Measurements from ENCODE around the gene SUPT5H. TPM values are rescaled to one million over a fixed set of nuclear protein-coding genes. Genes with fewer than 3 reads are reported as not detected.

The SUPT5H gene
- total RNA-seq, 1 donor, result 91.2 TPM

DNA sequence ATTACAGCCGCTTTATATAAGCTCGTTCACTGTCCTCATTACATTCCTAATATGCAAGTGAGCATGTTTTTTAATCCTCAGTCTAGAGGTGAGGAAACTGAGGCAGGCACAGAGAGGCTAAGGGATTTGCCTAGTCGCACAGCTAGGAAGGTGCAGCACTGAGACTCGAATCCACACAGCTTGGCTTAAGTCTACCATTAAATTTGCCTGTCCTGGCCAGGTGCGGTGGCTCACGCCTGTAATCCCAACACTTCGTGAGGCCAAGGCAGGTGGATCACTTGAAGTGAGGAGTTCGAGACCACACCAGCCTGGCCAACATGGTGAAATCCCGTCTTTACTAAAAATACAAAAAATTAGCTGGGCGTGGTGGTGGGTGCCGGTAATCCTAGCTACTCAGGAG, 17.7 kb upstream of the SUPT5H start:
- Histone ChIP-seq H3K27me3 (ENCODE audit: insufficient read depth, low read length) (no peaks in the 10 kb centered on the region), H3K4me2 (ENCODE audit: insufficient read depth, low read length) (no peak overlapping the region), H3K79me2 (ENCODE audit: insufficient read depth, low read length) (no peaks in the 10 kb centered on the region), H2AFZ (ENCODE audit: low read length) (no peak overlapping the region), H3K36me3 (ENCODE audit: insufficient read depth, low read length) (peaks cover 34% of the 10 kb centered on the region), H3K4me1 (ENCODE audit: insufficient read depth, low read length) (peaks cover 23% of the 10 kb centered on the region), H3K27ac (ENCODE audit: low read depth, low read length) (peak overlapping the region; percentile 99), H3K4me3 (ENCODE audit: insufficient read depth, low read length) (no peak overlapping the region), H4K20me1 (ENCODE audit: insufficient read depth, low read length) (no peaks in the 10 kb centered on the region), H3K9me3 (ENCODE audit: low read depth, low read length) (no peaks in the 10 kb centered on the region)
- DNase-seq (ENCODE audit: insufficient read length, low spot score, missing footprints), result peak; percentile 80
- TF ChIP-seq, protein P1, sequence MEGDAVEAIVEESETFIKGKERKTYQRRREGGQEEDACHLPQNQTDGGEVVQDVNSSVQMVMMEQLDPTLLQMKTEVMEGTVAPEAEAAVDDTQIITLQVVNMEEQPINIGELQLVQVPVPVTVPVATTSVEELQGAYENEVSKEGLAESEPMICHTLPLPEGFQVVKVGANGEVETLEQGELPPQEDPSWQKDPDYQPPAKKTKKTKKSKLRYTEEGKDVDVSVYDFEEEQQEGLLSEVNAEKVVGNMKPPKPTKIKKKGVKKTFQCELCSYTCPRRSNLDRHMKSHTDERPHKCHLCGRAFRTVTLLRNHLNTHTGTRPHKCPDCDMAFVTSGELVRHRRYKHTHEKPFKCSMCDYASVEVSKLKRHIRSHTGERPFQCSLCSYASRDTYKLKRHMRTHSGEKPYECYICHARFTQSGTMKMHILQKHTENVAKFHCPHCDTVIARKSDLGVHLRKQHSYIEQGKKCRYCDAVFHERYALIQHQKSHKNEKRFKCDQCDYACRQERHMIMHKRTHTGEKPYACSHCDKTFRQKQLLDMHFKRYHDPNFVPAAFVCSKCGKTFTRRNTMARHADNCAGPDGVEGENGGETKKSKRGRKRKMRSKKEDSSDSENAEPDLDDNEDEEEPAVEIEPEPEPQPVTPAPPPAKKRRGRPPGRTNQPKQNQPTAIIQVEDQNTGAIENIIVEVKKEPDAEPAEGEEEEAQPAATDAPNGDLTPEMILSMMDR (IDR thresholded peaks at IDR 0.05; ENCODE audit: extremely low read depth, low read depth, low read length), result no peak

DNA sequence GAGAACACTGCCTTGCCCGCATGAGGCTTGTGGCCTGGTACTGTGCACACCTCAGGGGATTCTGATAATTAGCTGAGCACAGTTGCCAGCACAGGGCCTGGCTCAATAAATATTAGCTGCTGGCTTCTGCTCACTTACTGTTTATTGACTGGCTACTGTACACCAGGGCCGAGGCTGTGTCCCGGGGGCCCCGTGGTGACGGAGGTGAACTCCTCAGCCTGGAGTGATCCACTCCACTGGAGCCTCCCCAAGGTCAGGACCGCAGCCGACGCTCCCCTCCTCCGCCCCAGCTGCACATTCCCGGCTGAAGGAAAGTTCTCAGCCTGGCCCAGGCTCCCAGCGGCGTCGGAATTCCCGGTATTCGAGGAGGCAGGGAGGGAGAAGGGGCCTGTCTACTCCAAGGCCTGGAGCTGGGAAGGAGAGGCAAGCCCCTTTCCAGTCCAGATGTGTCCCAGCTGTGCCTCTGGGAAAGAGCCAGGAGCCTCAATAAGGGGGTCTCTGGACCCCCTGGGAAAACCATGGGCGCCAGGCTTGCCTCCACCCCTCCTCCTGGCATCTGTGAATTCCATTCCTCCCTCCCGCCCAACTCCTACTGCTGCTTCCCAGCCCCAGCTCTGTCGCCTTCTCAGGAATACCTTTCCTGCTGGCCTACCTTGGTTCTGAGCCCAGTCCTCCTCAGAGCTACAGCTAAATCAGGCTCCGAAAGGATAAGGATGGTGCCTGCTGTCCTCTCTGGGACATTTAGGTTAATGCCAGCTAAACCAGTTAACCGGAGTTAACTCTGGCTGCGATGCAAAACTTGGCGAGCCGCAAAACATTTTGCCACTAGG, 16.9 kb upstream of the SUPT5H start:
- Histone ChIP-seq H3K4me3 (ENCODE audit: insufficient read depth, low read length) (peak overlapping the region; percentile 46), H3K79me2 (ENCODE audit: insufficient read depth, low read length) (peaks cover 6% of the 10 kb centered on the region), H4K20me1 (ENCODE audit: insufficient read depth, low read length) (peaks cover 3% of the 10 kb centered on the region), H2AFZ (ENCODE audit: low read length) (peak overlapping the region; percentile 57), H3K4me1 (ENCODE audit: insufficient read depth, low read length) (peaks cover 23% of the 10 kb centered on the region), H3K9me3 (ENCODE audit: low read depth, low read length) (no peaks in the 10 kb centered on the region), H3K4me2 (ENCODE audit: insufficient read depth, low read length) (peak overlapping the region; percentile 47), H3K27me3 (ENCODE audit: insufficient read depth, low read length) (no peaks in the 10 kb centered on the region), H3K36me3 (ENCODE audit: insufficient read depth, low read length) (peaks cover 36% of the 10 kb centered on the region), H3K27ac (ENCODE audit: low read depth, low read length) (peak overlapping the region; percentile 99)
- peak; percentile 98 for DNase-seq (ENCODE audit: insufficient read length, low spot score, missing footprints)
- TF ChIP-seq, protein P1 (IDR thresholded peaks at IDR 0.05; ENCODE audit: extremely low read depth, low read depth, low read length), result no peak

DNA sequence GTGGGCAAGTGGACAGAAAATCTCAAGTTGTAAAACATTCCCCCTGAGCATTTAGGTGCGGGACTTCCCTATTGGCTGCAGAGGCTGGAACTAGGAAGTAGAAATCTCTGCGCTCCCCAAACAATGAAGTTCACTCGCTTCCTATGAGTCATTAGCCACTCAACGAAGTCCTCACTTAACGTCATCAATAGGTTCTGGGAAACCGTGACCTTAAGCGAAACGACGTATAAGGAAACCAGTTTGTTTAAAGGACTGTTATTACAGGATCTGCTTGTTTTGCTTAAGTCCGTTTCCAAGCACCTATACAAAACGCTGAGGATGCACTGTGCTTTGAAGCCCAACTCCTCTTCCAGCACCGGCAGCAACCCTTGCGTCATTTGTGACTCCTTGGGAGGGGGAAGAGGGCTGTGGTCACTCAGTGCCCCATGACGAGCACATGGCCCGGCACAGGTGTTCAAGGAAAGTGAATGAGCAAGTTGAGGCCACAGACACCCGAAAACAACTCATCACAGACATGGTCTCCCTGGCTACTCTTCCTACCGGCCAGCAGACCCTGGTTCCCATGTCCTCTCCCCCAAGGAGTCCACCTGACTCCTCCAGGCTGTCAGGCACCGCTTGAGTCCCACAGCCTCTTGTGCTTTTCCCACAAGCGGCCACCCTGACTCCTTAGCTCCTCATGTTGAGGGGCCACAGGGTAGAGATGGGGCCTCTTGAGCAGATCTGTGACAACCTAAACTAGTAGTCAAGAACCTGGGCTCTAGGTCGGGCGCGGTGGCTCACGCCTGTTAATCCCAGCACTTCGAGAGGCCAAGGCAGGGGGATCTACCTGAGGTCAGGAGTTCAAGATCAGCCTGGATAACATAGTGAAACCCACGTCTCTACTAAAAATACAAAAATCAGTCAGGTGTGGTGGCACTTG, 14.4 kb upstream of the SUPT5H start:
- Histone ChIP-seq H2AFZ (ENCODE audit: low read length) (no peak overlapping the region), H3K27me3 (ENCODE audit: insufficient read depth, low read length) (no peaks in the 10 kb centered on the region), H3K36me3 (ENCODE audit: insufficient read depth, low read length) (peaks cover 30% of the 10 kb centered on the region), H3K27ac (ENCODE audit: low read depth, low read length) (peak overlapping the region; percentile 96), H4K20me1 (ENCODE audit: insufficient read depth, low read length) (peaks cover 20% of the 10 kb centered on the region), H3K79me2 (ENCODE audit: insufficient read depth, low read length) (peaks cover 29% of the 10 kb centered on the region), H3K4me2 (ENCODE audit: insufficient read depth, low read length) (peak overlapping the region; percentile 37), H3K4me3 (ENCODE audit: insufficient read depth, low read length) (peak overlapping the region; percentile 26), H3K9me3 (ENCODE audit: low read depth, low read length) (no peaks in the 10 kb centered on the region), H3K4me1 (ENCODE audit: insufficient read depth, low read length) (peaks cover 35% of the 10 kb centered on the region)
- DNase-seq (ENCODE audit: insufficient read length, low spot score, missing footprints), result peak; percentile 95
- TF ChIP-seq, protein P1 (IDR thresholded peaks at IDR 0.05; ENCODE audit: extremely low read depth, low read depth, low read length), result no peak

DNA sequence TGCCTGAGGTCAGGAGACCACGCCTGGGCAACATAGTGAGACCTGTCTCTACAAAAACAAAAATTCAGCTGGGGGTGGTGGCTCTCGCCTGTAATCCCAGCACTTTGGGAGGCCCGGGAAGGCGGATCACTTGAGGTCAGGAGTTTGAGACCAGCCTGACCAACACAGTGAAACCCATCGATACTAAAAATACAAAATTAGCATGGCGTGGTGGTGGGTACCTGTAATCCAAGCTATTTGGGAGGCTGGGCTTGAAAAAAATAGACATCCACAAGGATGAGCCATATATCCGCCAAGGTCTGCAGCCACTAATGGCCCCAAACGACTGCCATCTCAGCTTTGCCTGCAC, 12.7 kb upstream of the SUPT5H start:
- H3K27ac ChIP-seq (ENCODE audit: low read depth, low read length), result peak overlapping the region; percentile 96
- H3K4me2 ChIP-seq (ENCODE audit: insufficient read depth, low read length), result no peak overlapping the region
- TF ChIP-seq, protein P1 (IDR thresholded peaks at IDR 0.05; ENCODE audit: extremely low read depth, low read depth, low read length), result no peak

More for the DNA sequence above, 12.7 kb upstream of the SUPT5H start:
- Histone ChIP-seq H2AFZ (ENCODE audit: low read length) (no peak overlapping the region), H3K36me3 (ENCODE audit: insufficient read depth, low read length) (peaks cover 30% of the 10 kb centered on the region), H3K9me3 (ENCODE audit: low read depth, low read length) (no peaks in the 10 kb centered on the region), H3K79me2 (ENCODE audit: insufficient read depth, low read length) (peaks cover 29% of the 10 kb centered on the region), H3K27me3 (ENCODE audit: insufficient read depth, low read length) (no peaks in the 10 kb centered on the region), H3K4me1 (ENCODE audit: insufficient read depth, low read length) (peaks cover 42% of the 10 kb centered on the region), H4K20me1 (ENCODE audit: insufficient read depth, low read length) (peaks cover 20% of the 10 kb centered on the region), H3K4me3 (ENCODE audit: insufficient read depth, low read length) (no peak overlapping the region)
- DNase-seq (ENCODE audit: insufficient read length, low spot score, missing footprints), result peak; percentile 31
